ENCODE results near the gene SACS. TPM values are rescaled to one million over a fixed set of nuclear protein-coding genes. Genes with fewer than 3 reads are reported as not detected.

SACS gene
- total and polyA plus RNA-seq, 4 donors = 0.50 to 7.2 (median 2.9) TPM

GRCh38 chr13:23421596-23421995, 11.9 kb downstream of the SACS start (continued):
- no peak for TF ChIP-seq CTCF (IDR thresholded peaks at IDR 0.05; ENCODE audit: low read depth, low read length, missing input control)
- TF ChIP-seq HNF4A (conservative IDR thresholded peaks at IDR 0.05) = no peak
- TF ChIP-seq JUND (IDR thresholded peaks at IDR 0.05) = no peak

- Histone ChIP-seq H3K4me1 (ENCODE audit: control insufficient read depth in 4 of 4, insufficient read depth in 4 of 4, low read length in 3 of 4) (no peaks in the 10 kb centered on the region), H3K36me3 (ENCODE audit: control insufficient read depth in 4 of 4, insufficient read depth in 3 of 4, low read depth in 1 of 4, low read length in 3 of 4) (no peaks in the 10 kb centered on the region), H3K9me3 (ENCODE audit: control insufficient read depth in 4 of 4, low read length in 3 of 4) (no peaks in the 10 kb centered on the region), H3K4me3 (ENCODE audit: low read depth in 1 of 3, low read length in 3 of 3) (no peak overlapping the region), H3K9ac (ENCODE audit: low read depth in 1 of 2, low read length in 2 of 2) (no peak overlapping the region), H3K27me3 (ENCODE audit: control insufficient read depth in 4 of 4, insufficient read depth in 4 of 4, low read length in 3 of 4) (no peaks in the 10 kb centered on the region), H3K27ac (ENCODE audit: low read depth in 1 of 2, low read length in 2 of 2) (no peak overlapping the region)
- no peak for DNase-seq (ENCODE audit: low spot score)
- TF ChIP-seq FOXA1 (IDR thresholded peaks at IDR 0.05) (no peak), JUND (IDR thresholded peaks at IDR 0.05) (no peak), EGR1 (IDR thresholded peaks at IDR 0.05; ENCODE audit: low read depth in 2 of 2) (no peak), MAX (IDR thresholded peaks at IDR 0.05) (no peak), SP1 (IDR thresholded peaks at IDR 0.05) (no peak), GABPA (IDR thresholded peaks at IDR 0.05 in 1 of 2, conservative IDR thresholded peaks at IDR 0.05 in 1 of 2) (no peak), FOXA2 (IDR thresholded peaks at IDR 0.05) (no peak), HNF4G (IDR thresholded peaks at IDR 0.05) (no peak), YY1 (IDR thresholded peaks at IDR 0.05) (no peak), CTCF (IDR thresholded peaks at IDR 0.05; ENCODE audit: low read depth, low read length, missing input control) (no peak), TAF1 (conservative IDR thresholded peaks at IDR 0.05) (no peak)
- 97% methylated on average over 33 of the region's 33 CpGs for WGBS
These were observed 14.5 kb downstream of the SACS start for GRCh38 chr13:23418776-23419683.

- no peak overlapping the region for H3K27ac ChIP-seq (ENCODE audit: low read depth in 1 of 2, low read length in 2 of 2)
- H3K36me3 ChIP-seq (ENCODE audit: control insufficient read depth in 4 of 4, insufficient read depth in 3 of 4, low read depth in 1 of 4, low read length in 3 of 4) = no peaks in the 10 kb centered on the region
- H3K9me3 ChIP-seq (ENCODE audit: control insufficient read depth in 4 of 4, low read length in 3 of 4) = no peaks in the 10 kb centered on the region
- peaks cover 0 to 3% (median 0%) of the 10 kb centered on the region in 4 donors for H3K27me3 ChIP-seq (ENCODE audit: control insufficient read depth in 4 of 4, insufficient read depth in 4 of 4, low read length in 3 of 4)
- WGBS = 95% methylated on average over 2 of the region's 2 CpGs
- TF ChIP-seq REST (IDR thresholded peaks at IDR 0.05) (no peak), TAF1 (conservative IDR thresholded peaks at IDR 0.05) (no peak), CTCF (IDR thresholded peaks at IDR 0.05; ENCODE audit: low read depth, low read length, missing input control) (no peak), SP1 (IDR thresholded peaks at IDR 0.05) (no peak), NR2F2 (IDR thresholded peaks at IDR 0.05) (no peak), JUND (IDR thresholded peaks at IDR 0.05) (no peak)
- H3K9ac ChIP-seq (ENCODE audit: low read depth in 1 of 2, low read length in 2 of 2) = no peak overlapping the region
- no peak overlapping the region for H3K4me3 ChIP-seq (ENCODE audit: low read depth in 1 of 3, low read length in 3 of 3)
- no peak for DNase-seq (ENCODE audit: low spot score)
- H3K4me1 ChIP-seq (ENCODE audit: control insufficient read depth in 4 of 4, insufficient read depth in 4 of 4, low read length in 3 of 4) = no peaks in the 10 kb centered on the region
These were observed 18.8 kb downstream of the SACS start for GRCh38 chr13:23414682-23415081.

Data from liver (tissue), 9 donors.